Motor neuron (in vitro differentiated cells): ENCODE results near the gene LDAH. TPM values are rescaled to one million over a fixed set of nuclear protein-coding genes. Genes with fewer than 3 reads are reported as not detected.

ENCODE experiments used
- ATAC-seq, 8 experiments: fragments of 200-7000 bp; cut with Tn5 transposase; replicated peaks in 6 of 8; 2 replicates each; pipeline ENCODE4 v1.8.0; 2021; ENCODE audit warnings: mild to moderate bottlenecking in 8 of 8, moderate library complexity in 8 of 8
- H3K27ac ChIP-seq, 2 donors: fragments of 250-450 bp; sonication (Bioruptor Pico); 2 replicates each; pipeline ENCODE4 v1.9.0; 2021; ENCODE audit warnings: antibody characterized with exemption in 2 of 2, mild to moderate bottlenecking in 2 of 2, moderate library complexity in 1 of 2
- H3K4me1 ChIP-seq, 2 donors: fragments of 250-450 bp; sonication (Bioruptor Pico); replicated peaks in 1 of 2; 2 replicates each; pipeline ENCODE4 v1.6.1; 2021; ENCODE audit warnings: antibody characterized with exemption in 2 of 2, mild to moderate bottlenecking in 2 of 2, moderate library complexity in 1 of 2
- H3K4me3 ChIP-seq, 5 donors: fragments of 250-450 bp; sonication (Bioruptor Pico); 2 replicates each; pipeline ENCODE4 v1.9.0; 2021; ENCODE audit warnings: antibody characterized with exemption in 5 of 5, mild to moderate bottlenecking in 5 of 5, moderate library complexity in 4 of 5
- WGBS, 10 experiments: fragments of 450-650 bp; shearing (Covaris generic); methylation state at CpG; one replicate each; pipeline ENCODE4 v1.0.0; 2022; 5-methylcytosine and 5-hydroxymethylcytosine counted together
- in situ Hi-C, 9 experiments: fragments of 400-800 bp; cut with MboI; loops; one replicate each; pipeline ENCODE4 v1.15.0; 2021; ENCODE audit warnings: low sequenced_read_pairs in 9 of 9, low pct_unique_long_range_greater_than_20kb in 2 of 9; ENCODE audit not compliant: unreplicated experiment in 9 of 9
- total RNA-seq, 8 experiments: library from RNA; unstranded; fragments of 300-600 nt; gene quantifications; 2 replicates each; pipeline versions ENCODE4 v1.2.3 to v1.2.4, GENCODE V29; 2022

LDAH gene
- total RNA-seq, 8 experiments from 2014 or later: 14.8 to 28.4 (median 23.3) TPM

GRCh38 chr2:20680744-20681375 lies 142.0 kb downstream of the LDAH start:
- ATAC-seq: no peak
- in situ Hi-C loops: no loop called here
- whole genome bisulfite sequencing, 10 experiments: 33 to 100% (median 95%) methylated on average over 1 to 10 of the region's 10 CpGs; no CpG with 5 or more reads in 3 of the 10 experiments
- Histone ChIP-seq H3K4me3 (no peak overlapping the region), H3K27ac (no peak overlapping the region), H3K4me1 (no peaks in the 10 kb centered on the region)

GRCh38 chr2:20678780-20679179 lies 144.1 kb downstream of the LDAH start:
- in situ Hi-C loops: no loop called here
- no peak overlapping the region for H3K4me3 ChIP-seq
- no peaks in the 10 kb centered on the region for H3K4me1 ChIP-seq
- H3K27ac ChIP-seq: no peak overlapping the region
- 60 to 100% (median 88%) methylated on average over 1 of the region's 2 CpGs; no CpG with 5 or more reads in 5 of the 10 experiments for WGBS, 10 experiments
- ATAC-seq: peak in 1 of 8 experiments; percentile 64

GRCh38 chr2:20678086-20678395 lies 144.9 kb downstream of the LDAH start:
- in situ Hi-C loops: no loop called here
- Histone ChIP-seq H3K27ac (no peak overlapping the region), H3K4me1 (no peaks in the 10 kb centered on the region), H3K4me3 (no peak overlapping the region)
- peak in 1 of 8 experiments; percentile 22 for ATAC-seq
- WGBS, 10 experiments: 10 to 100% (median 93%) methylated on average over 1 of the region's 1 CpG

- Histone ChIP-seq H3K4me1 (no peaks in the 10 kb centered on the region), H3K4me3 (no peak overlapping the region), H3K27ac (no peak overlapping the region)
- in situ Hi-C loops: no loop called here
- peak in 1 of 8 experiments; percentile 43 for ATAC-seq
- WGBS, 10 experiments: 71 to 100% (median 82%) methylated on average over 1 to 12 of the region's 15 CpGs; no CpG with 5 or more reads in 1 of the 10 experiments
Measured at GRCh38 chr2:20677301-20678085, 145.4 kb downstream of the LDAH start.

GRCh38 chr2:20676353-20677215 lies 146.3 kb downstream of the LDAH start:
- in situ Hi-C loops: no loop called here
- ATAC-seq: no peak
- no peak overlapping the region for H3K4me3 ChIP-seq
- no peaks in the 10 kb centered on the region for H3K4me1 ChIP-seq
- WGBS, 10 experiments: 77 to 95% (median 88%) methylated on average over 3 to 10 of the region's 12 CpGs; no CpG with 5 or more reads in 5 of the 10 experiments
- no peak overlapping the region for H3K27ac ChIP-seq

GRCh38 chr2:20675701-20676352 lies 147.1 kb downstream of the LDAH start:
- Histone ChIP-seq H3K4me1 (no peaks in the 10 kb centered on the region), H3K27ac (no peak overlapping the region), H3K4me3 (no peak overlapping the region)
- WGBS, 10 experiments: 30 to 100% (median 87%) methylated on average over 2 to 3 of the region's 6 CpGs; no CpG with 5 or more reads in 7 of the 10 experiments
- in situ Hi-C loops: no loop called here
- ATAC-seq: peak in 4 of 8 experiments; percentile 47 to 76 (median 60)

- WGBS, 10 experiments: 50 to 100% (median 75%) methylated on average over 1 to 7 of the region's 16 CpGs; no CpG with 5 or more reads in 3 of the 10 experiments
- H3K4me3 ChIP-seq: no peak overlapping the region
- in situ Hi-C loops: loop anchor here in 7 of 9 experiments (25.0 kb wide), 3 partner anchors 262 to 437 kb away; partner anchors contain the start of gene TDRD15 (in 1 of the 7)
- ATAC-seq: peak in 3 of 8 experiments; percentile 36 to 76 (median 59)
- no peak overlapping the region for H3K27ac ChIP-seq
- H3K4me1 ChIP-seq: no peaks in the 10 kb centered on the region
Measured at GRCh38 chr2:20674974-20675679, 147.8 kb downstream of the LDAH start.

- no peak for ATAC-seq
- H3K4me3 ChIP-seq: no peak overlapping the region
- no peak overlapping the region for H3K27ac ChIP-seq
- H3K4me1 ChIP-seq: no peaks in the 10 kb centered on the region
- in situ Hi-C loops: loop anchor here in 7 of 9 experiments (25.0 kb wide), 3 partner anchors 263 to 438 kb away; partner anchors contain the start of gene TDRD15 (in 1 of the 7)
- 50 to 93% (median 71%) methylated on average over 2 to 10 of the region's 11 CpGs; no CpG with 5 or more reads in 1 of the 10 experiments for WGBS, 10 experiments
Measured at GRCh38 chr2:20674309-20674965, 148.5 kb downstream of the LDAH start.

GRCh38 chr2:20673686-20674308 lies 149.1 kb downstream of the LDAH start:
- in situ Hi-C loops: loop anchor here in 7 of 9 experiments (25.0 kb wide), 3 partner anchors 264 to 439 kb away; partner anchors contain the start of gene TDRD15 (in 1 of the 7)
- WGBS, 10 experiments: 25 to 100% (median 63%) methylated on average over 1 to 3 of the region's 5 CpGs; no CpG with 5 or more reads in 3 of the 10 experiments
- H3K4me1 ChIP-seq: no peaks in the 10 kb centered on the region

GRCh38 chr2:20672201-20672951 lies 150.5 kb downstream of the LDAH start:
- in situ Hi-C loops: loop anchor here in 7 of 9 experiments (25.0 kb wide), 3 partner anchors 265 to 440 kb away; partner anchors contain the start of gene TDRD15 (in 1 of the 7)
- H3K4me3 ChIP-seq: no peak overlapping the region
- 0 to 59% (median 27%) methylated on average over 1 to 7 of the region's 18 CpGs; no CpG with 5 or more reads in 2 of the 10 experiments for WGBS, 10 experiments
- H3K27ac ChIP-seq: no peak overlapping the region
- peaks cover 0 to 4% of the 10 kb centered on the region in 2 donors for H3K4me1 ChIP-seq
- ATAC-seq: no peak

More at GRCh38 chr2:20673686-20674308, 149.1 kb downstream of the LDAH start:
- H3K4me3 ChIP-seq: no peak overlapping the region
- ATAC-seq: no peak
- no peak overlapping the region for H3K27ac ChIP-seq
